T47D (cell line): Measurements from ENCODE around the gene CLNK.

Source experiments
- DNase-seq, 2 experiments: peaks; one replicate each; pipeline versions ENCODE4 v3.0.0 to v3.0.0-alpha.2; 2011 to 2012; ENCODE audit warnings: low read depth in 1 of 2, low spot score in 1 of 2
- JUND ChIP-seq: IDR thresholded peaks from 2 replicates; pipeline ENCODE4 v1.6.1; 2012; ENCODE audit warnings: low read depth
- in situ Hi-C: cut with HindIII; loops from 2 replicates; pipeline ENCODE4 v1.10.0; 2016; ENCODE audit warnings: low sequenced_read_pairs, low pct_unique_long_range_greater_than_20kb

CLNK gene

GRCh38 chr4:10715696-10716095 is 31.1 kb upstream of the CLNK start:
- no peak for DNase-seq
- in situ Hi-C loops = no loop called here
- TF ChIP-seq JUND = no peak

GRCh38 chr4:10715135-10715534 is 30.6 kb upstream of the CLNK start:
- no peak for DNase-seq
- in situ Hi-C loops = no loop called here
- TF ChIP-seq JUND = no peak

GRCh38 chr4:10713591-10713990 is 29.0 kb upstream of the CLNK start:
- no peak for DNase-seq
- in situ Hi-C loops = no loop called here
- no peak for TF ChIP-seq JUND

GRCh38 chr4:10706236-10706635 is 21.7 kb upstream of the CLNK start:
- in situ Hi-C loops = no loop called here
- TF ChIP-seq JUND = no peak
- no peak for DNase-seq

GRCh38 chr4:10704430-10704810 is 19.9 kb upstream of the CLNK start:
- no peak for DNase-seq
- in situ Hi-C loops = no loop called here
- no peak for TF ChIP-seq JUND

GRCh38 chr4:10703766-10704429 is 19.3 kb upstream of the CLNK start:
- DNase-seq = no peak
- no peak for TF ChIP-seq JUND
- in situ Hi-C loops = no loop called here

- no peak for TF ChIP-seq JUND
- in situ Hi-C loops = no loop called here
- no peak for DNase-seq
Measured at GRCh38 chr4:10703156-10703555, 18.6 kb upstream of the CLNK start.

GRCh38 chr4:10701702-10702460 is 17.3 kb upstream of the CLNK start:
- in situ Hi-C loops = no loop called here
- no peak for DNase-seq
- TF ChIP-seq JUND = no peak

- TF ChIP-seq JUND = no peak
- in situ Hi-C loops = no loop called here
Measured at GRCh38 chr4:10701161-10701560, 16.6 kb upstream of the CLNK start.

GRCh38 chr4:10698172-10698571 is 13.6 kb upstream of the CLNK start:
- in situ Hi-C loops = no loop called here
- no peak for TF ChIP-seq JUND
- no peak for DNase-seq

More at GRCh38 chr4:10701161-10701560, 16.6 kb upstream of the CLNK start:
- DNase-seq = no peak

GRCh38 chr4:10697086-10697485 is 12.5 kb upstream of the CLNK start:
- no peak for TF ChIP-seq JUND
- in situ Hi-C loops = no loop called here
- no peak for DNase-seq

GRCh38 chr4:10696253-10696652 is 11.7 kb upstream of the CLNK start:
- in situ Hi-C loops = no loop called here
- DNase-seq = no peak
- no peak for TF ChIP-seq JUND

GRCh38 chr4:10694828-10695209 is 10.3 kb upstream of the CLNK start:
- peak in 1 of 2 experiments; percentile 4 for DNase-seq
- no peak for TF ChIP-seq JUND
- in situ Hi-C loops = no loop called here

GRCh38 chr4:10694151-10694827 is 9.7 kb upstream of the CLNK start:
- no peak for TF ChIP-seq JUND

More at GRCh38 chr4:10694151-10694827, 9.7 kb upstream of the CLNK start:
- DNase-seq = peak in 1 of 2 experiments; percentile 41
- in situ Hi-C loops = no loop called here
